ENCODE results near the gene CEACAM19. TPM values are rescaled to one million over a fixed set of nuclear protein-coding genes. Genes with fewer than 3 reads are reported as not detected.

Gene CEACAM19
- total and polyA plus RNA-seq, 11 donors = 1.9 to 12.8 (median 5.1) TPM

- H3K4me1 ChIP-seq = peaks cover 0 to 59% (median 6%) of the 10 kb centered on the region in 12 donors
- peak overlapping the region in 8 of 12 donors; percentile 38 to 86 (median 68) for H3K27ac ChIP-seq
- H3K9me3 ChIP-seq = no peaks in the 10 kb centered on the region
- no peak for TF ChIP-seq POLR2A (IDR thresholded peaks at IDR 0.05)
- no peak for TF ChIP-seq CTCF (IDR thresholded peaks at IDR 0.05)
- intact Hi-C loops (cut with DNase I) = loop anchor here in 6 of 10 donors (5.0 to 10.0 kb wide), 4 partner anchors 36 to 161 kb away; partner anchors contain the start of gene NECTIN2 (in 3 of the 6)
- H3K27me3 ChIP-seq = no peaks in the 10 kb centered on the region
- H3K4me3 ChIP-seq = no peak overlapping the region
- peaks cover 0 to 7% (median 0%) of the 10 kb centered on the region in 9 donors for H3K36me3 ChIP-seq
- ATAC-seq (peak in 2 of 4 donors; percentile 21 to 59), DNase-seq (no peak)
- 70 to 81% (median 75%) methylated on average over 4 of the region's 4 CpGs for WGBS, 4 donors
Observed at GRCh38 chr19:44685877-44686276, 14.6 kb downstream of the CEACAM19 start.

- H3K36me3 ChIP-seq = peaks cover 0 to 3% (median 0%) of the 10 kb centered on the region in 9 donors
- TF ChIP-seq POLR2A (IDR thresholded peaks at IDR 0.05) = no peak
- TF ChIP-seq CTCF (IDR thresholded peaks at IDR 0.05) = no peak
- ATAC-seq (no peak), DNase-seq (no peak)
- H3K27me3 ChIP-seq = no peaks in the 10 kb centered on the region
- no peak overlapping the region for H3K4me3 ChIP-seq
- H3K4me1 ChIP-seq = peaks cover 0 to 67% (median 12%) of the 10 kb centered on the region in 12 donors
- intact Hi-C loops (cut with DNase I) = loop anchor here in 6 of 10 donors (5.0 to 10.0 kb wide), 4 partner anchors 35 to 160 kb away; partner anchors contain the start of gene NECTIN2 (in 3 of the 6)
- no peaks in the 10 kb centered on the region for H3K9me3 ChIP-seq
- WGBS, 4 donors = 79 to 89% (median 85%) methylated on average over 4 of the region's 4 CpGs
- peak overlapping the region in 1 of 12 donors; percentile 86 for H3K27ac ChIP-seq
Observed at GRCh38 chr19:44686896-44687295, 15.6 kb downstream of the CEACAM19 start.

GRCh38 chr19:44687888-44688287 is 16.6 kb downstream of the CEACAM19 start:
- H3K9me3 ChIP-seq = no peaks in the 10 kb centered on the region
- H3K4me1 ChIP-seq = peaks cover 0 to 73% (median 22%) of the 10 kb centered on the region in 12 donors
- TF ChIP-seq POLR2A (IDR thresholded peaks at IDR 0.05) = no peak
- TF ChIP-seq CTCF (IDR thresholded peaks at IDR 0.05) = no peak
- WGBS, 4 donors = 82 to 92% (median 91%) methylated on average over 7 of the region's 7 CpGs
- no peak overlapping the region for H3K4me3 ChIP-seq
- DNase-seq (no peak), ATAC-seq (no peak)
- H3K36me3 ChIP-seq = peaks cover 0 to 3% (median 0%) of the 10 kb centered on the region in 9 donors
- H3K27me3 ChIP-seq = no peaks in the 10 kb centered on the region
- no peak overlapping the region for H3K27ac ChIP-seq
- intact Hi-C loops (cut with DNase I) = loop anchor here in 9 of 10 donors (2.0 to 10.0 kb wide), 6 partner anchors 34 to 159 kb away; partner anchors contain the start of gene NECTIN2 (in 3 of the 9)

GRCh38 chr19:44689290-44690130 is 18.2 kb downstream of the CEACAM19 start:
- Histone ChIP-seq H3K27me3 (no peaks in the 10 kb centered on the region), H3K4me3 (no peak overlapping the region), H3K36me3 (no peaks in the 10 kb centered on the region), H3K9me3 (no peaks in the 10 kb centered on the region), H3K4me1 (peaks cover 0 to 63% (median 22%) of the 10 kb centered on the region in 12 donors), H3K27ac (peak overlapping the region in 1 of 12 donors; percentile 29)
- TF ChIP-seq POLR2A (IDR thresholded peaks at IDR 0.05) (no peak), CTCF (IDR thresholded peaks at IDR 0.05) (peak; percentile 90 to 96 (median 94))
- DNase-seq (peak; percentile 67 to 87 (median 75)), ATAC-seq (peak; percentile 21 to 63 (median 46))
- intact Hi-C loops (cut with DNase I) = loop anchor here (1.0 to 10.0 kb wide), 11 partner anchors 33 to 158 kb away; partner anchors contain the start of gene NECTIN2 (in 3 of the 10)
- WGBS, 4 donors = 41 to 48% (median 41%) methylated on average over 9 to 11 of the region's 11 CpGs

All from heart left ventricle (tissue), 16 donors.